GM19468 (cell line): Measurements from ENCODE around the gene EDN2.

Experiments
- ATAC-seq: cut with Tn5 transposase; IDR thresholded peaks from one replicate; pipeline ENCODE4 v1.9.1; 2021; ENCODE audit warnings: mild to moderate bottlenecking, moderate library complexity, moderate number of reproducible peaks; ENCODE audit not compliant: unreplicated experiment; ENCODE audit errors: extremely low read depth

Gene EDN2

DNA sequence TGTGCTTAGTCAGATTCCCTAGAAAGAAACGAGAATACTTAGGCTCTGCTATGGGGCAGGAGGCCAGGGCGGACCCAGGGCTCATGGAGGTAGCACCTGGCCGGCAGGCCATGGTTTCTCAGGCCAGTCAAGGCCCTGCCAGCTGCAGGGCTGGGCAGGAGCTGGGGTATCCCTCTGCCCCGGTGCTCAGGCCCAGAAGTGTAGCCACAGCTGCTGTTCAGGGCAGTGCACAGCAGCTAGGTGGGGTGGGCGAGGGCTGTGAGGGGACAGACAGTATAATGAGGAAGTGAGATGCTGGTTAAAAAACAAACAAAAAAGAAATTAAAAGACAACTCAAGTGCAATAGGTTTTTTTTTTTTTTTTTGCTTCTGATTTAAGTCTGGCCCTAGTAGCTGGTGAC is 34.0 kb upstream of the EDN2 start:
- ATAC-seq: no peak

DNA sequence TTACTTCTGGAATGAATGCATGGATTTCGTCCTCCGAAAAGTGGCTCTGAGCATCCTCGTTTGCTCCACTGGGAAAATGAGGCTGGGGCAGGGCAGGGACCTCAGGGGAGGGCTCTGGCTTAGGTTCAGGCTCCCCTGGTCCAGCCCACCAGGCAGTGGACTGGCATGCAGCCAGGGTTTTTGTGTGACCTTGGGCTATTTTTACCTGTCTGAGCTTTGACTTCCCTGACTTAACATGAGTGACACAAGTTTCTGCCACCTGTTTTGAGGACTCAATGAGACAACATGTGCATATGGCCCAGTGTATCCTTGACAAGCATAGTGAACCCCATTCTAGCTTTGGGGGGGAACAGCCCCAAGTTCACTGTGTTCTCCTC is 32.6 kb upstream of the EDN2 start:
- ATAC-seq: no peak

DNA sequence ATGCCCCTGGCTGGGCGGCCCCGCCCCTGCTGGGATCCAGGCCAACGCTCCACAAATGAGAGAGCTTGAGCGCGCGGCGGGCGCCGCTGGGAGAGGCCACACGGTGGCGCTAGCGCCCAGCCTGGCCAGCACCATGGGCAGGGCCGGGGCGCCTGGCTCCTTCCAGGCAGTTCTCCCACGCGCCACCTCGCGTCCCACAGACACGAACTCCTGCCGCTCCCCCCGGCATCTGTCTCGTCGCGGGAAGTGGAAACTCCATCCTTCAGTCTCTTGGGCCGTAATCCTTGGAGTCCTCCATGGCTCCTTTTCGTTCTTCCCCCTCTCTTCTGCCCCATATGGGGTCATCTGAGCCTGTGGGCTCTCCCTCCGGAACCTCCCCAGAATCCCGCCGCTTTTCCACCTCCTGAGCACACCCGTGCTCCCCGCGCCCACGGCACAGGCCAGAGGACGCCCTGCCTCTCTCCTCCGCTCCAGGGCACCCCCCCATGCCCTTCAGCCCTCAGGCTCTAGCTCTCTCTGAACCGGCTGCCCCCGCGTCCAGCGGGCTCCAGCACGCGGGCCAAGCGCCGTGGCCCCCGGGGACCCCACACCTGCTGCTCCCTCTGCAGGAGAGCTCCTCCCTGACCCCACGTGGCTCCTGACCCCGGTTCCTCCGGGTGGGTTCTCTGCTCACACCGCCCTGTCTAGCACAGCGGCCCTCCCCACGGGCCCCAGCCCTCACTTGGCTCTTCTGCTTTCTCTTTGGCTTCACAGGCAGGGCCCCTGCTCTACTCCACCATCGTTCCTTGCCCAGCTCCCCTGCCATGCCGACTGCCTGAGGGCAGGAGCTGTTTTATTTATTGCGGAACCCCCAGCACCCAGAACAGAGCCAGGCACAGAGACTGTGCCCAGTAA is 31.9 kb upstream of the EDN2 start:
- ATAC-seq: no peak

DNA sequence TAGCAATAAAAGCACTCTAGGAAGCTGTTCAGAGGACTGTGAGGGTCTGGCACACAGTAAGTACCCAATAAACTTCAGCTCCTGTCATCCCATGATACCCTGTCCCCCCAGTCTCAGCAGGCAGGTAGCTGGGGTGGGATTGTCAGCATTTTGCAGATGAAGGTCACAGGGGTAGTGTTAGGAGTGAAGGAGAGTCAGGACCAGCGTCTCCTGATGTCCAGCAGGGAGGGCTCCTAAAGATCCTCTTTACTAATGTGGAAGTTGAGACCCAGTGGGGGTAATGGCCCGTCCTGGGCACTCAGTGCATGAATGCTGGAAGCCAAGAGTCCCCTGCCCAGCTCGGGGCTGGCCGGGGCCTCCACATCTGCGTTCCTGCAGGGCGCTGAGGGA is 31.3 kb upstream of the EDN2 start:
- no peak for ATAC-seq

DNA sequence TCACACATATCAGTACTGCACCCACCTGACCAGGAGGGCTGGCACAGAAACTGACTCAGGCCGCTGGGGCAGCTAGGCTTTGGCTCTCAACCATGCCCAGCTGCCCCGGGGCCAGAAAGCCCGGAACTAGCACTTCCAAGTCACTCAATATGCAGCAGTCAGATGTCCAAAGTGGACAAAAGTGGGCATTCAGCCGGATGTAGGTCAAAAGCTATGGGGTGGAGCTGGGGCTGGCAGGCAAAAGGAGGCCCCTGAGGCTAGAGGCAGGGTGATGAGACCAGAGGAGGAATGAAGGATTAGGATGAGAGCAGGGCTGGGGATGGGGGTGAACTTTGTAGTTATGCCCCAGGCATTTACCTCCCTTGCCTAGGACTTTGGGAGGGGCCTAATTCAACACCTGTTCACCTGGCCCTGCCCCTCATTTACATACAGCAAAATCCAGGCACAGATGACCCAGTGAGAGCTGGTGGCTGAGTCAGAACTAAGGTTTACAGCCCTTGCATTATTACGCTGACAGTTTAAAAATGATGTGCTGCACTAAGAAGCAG is 30.7 kb upstream of the EDN2 start:
- no peak for ATAC-seq

DNA sequence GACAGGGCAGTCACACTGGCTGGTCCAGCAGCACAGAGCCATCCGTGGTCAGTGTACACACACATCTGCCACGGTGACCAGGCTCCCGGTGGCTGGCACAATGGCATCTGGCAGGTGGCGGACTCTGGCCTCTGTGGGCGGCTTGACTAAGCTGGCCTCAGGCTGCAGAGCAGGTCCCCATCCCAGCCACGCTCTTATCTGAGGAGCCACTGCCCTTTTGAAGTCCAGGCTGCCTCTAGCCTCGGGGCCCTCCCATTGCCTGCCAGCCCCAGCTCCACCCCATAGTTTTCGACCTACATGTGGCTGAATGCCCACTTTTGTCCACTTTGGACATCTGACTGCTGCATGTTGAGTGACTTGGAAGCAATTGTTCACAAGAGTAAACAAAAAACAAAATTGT is 29.9 kb upstream of the EDN2 start:
- no peak for ATAC-seq

DNA sequence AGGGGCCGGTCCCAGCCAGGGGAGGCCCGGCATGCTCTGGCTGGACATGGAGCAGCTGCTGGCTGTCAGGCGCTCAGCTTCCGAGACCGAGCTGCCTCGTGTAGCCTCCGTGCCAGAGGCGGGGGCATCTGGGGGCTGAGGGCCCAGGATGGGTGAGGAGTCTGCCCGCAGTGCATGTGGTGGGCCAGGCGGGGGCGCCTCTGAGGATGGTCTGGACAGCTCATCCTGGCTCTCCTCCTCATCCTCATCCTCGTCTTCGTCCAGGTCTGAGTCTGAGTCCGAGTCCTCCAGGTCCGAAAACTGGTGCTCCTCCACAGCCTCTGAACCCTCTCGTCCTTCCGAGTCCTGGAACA is 28.9 kb upstream of the EDN2 start:
- no peak for ATAC-seq

DNA sequence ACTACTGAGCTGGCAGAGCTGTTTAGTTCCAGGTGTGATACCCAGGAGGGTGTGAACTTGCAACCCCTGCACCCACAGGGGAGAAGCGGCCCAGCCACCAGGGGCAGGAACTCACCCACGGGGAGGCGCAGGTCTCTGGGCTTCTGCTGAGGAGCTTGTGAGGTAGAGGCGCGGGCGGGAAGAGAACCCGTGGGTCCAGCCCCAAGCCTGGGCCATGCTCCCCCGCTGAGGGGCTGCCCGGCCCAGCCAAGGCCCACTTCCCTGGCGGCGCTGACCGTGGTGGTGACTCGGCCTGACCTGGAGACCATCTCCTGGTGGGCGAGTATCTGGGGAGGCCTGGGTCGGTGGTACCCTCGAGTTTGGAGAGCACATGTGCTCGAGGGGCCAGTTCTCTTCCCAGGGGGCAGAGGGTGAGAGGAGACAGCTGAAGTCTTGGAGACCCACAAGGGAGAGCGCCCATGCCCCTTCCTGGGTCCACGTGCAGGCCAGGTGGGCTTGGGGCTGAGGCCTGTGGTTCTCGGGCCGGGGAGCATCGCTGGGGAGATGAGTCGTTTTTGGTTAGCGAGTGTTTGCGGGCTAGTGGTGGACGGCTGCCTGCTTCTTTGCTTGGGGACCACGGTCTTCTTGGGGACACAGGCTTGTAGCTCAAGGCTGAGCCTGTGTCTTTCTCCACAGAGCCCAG is 28.4 kb upstream of the EDN2 start:
- ATAC-seq: no peak

DNA sequence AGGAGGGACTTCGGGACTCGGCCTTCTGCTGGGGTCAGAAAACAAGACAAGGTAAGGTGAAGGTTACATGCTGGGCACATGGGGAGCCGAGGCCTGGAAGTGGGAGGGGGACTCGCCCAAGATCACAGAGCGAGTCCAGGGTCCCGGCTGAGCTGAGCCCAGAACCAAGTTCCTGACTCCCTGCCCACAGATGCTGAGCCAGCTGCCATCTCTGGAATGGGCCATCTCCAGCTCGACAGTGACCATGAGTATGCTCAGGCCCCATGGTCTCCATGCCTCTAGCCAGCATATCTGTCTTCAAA is 26.7 kb upstream of the EDN2 start:
- ATAC-seq: no peak

DNA sequence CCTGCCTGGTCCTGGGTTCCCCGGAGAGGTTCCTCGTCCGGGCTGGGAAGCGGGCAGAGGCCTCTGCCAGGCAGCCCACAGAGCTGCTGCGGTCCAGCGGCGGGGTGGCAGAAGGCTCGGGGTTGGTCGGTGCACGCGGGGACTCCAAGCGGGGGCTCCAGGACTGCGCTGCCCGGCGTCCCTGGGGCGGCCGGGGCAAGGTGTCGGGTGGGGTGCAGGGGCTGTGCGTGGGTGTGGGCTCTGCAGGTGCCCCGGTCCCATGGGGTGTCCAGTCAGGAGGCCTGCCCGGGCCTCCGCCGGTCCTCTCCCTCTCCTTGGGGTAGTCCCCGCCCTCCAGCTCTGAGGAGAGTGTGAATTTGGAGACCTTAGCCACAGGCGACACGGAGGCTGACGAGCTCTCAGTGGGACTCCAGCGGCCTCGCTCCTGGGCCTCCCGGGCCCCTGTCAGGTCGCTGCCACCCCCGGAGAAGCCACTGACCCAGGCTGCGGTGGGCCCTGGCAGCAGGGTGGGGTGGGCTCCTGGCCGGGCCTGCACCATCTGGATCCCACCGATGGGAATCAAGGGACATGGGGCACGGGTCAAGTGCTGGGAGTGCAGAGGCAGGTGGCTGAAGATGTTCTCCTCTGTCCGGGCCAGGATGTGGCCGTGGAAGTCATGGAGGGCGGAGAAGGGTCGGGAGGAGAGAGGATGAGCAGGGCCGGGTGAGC is 26.2 kb upstream of the EDN2 start:
- ATAC-seq: no peak

DNA sequence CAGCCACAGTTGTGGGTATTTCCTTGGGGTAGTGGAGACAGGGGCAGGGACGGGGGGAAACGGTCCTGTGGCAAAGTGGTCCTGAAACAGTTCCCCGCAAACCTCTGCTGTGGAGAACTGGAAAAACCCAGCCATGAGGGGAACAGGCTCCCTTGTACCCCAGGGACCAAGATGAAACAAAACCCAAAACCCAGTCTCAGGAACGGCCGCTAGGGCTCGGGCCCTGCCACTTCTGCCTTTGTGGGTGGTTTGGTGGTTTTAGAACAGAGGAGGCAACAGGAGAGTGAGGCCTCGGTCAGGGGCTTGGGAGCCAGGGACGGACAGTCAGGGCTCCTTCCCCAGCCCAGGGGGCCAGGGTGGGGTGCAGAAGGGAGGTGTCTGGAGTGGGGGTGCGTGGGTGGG is 24.8 kb upstream of the EDN2 start:
- no peak for ATAC-seq

DNA sequence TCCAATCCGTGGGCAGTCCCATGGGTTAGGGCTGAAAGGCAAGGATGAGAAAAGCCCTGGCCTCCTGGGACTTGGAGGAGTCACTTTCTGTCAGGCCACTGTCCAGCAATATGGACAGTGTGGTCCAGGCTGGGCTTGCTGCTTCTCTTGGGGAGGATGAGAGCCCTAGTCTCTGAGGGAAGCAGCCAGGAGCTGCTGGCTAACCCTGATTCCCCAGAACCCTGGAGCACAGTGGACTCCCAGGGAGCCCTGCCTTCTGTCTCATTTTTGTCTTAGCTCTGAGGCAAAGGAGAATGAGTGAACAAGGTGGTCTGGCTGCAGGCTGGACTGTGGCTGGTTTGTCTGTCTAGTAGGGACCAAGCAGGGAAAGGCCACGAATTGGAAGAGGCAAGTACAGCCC is 23.8 kb upstream of the EDN2 start:
- no peak for ATAC-seq

DNA sequence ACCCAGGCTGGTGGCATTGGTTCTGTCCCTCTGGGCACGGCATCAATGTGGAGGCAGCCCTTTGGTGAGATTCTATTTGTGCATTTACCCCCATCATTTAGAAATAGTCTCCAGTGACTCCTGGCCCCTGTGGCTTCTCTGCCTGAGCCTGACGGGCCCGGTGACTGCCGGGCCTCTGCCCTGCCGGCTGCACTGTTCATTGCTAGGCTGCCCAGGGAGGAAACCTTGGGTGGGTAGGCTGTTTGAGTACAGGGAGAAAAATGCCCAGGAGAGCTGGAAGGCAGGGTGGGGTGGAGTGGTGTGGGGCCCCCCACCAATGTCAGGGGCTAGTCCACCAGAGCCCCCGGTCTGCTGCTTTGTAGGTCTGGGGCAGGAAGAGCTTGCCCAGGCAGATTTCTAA is 23.4 kb upstream of the EDN2 start:
- ATAC-seq: no peak

DNA sequence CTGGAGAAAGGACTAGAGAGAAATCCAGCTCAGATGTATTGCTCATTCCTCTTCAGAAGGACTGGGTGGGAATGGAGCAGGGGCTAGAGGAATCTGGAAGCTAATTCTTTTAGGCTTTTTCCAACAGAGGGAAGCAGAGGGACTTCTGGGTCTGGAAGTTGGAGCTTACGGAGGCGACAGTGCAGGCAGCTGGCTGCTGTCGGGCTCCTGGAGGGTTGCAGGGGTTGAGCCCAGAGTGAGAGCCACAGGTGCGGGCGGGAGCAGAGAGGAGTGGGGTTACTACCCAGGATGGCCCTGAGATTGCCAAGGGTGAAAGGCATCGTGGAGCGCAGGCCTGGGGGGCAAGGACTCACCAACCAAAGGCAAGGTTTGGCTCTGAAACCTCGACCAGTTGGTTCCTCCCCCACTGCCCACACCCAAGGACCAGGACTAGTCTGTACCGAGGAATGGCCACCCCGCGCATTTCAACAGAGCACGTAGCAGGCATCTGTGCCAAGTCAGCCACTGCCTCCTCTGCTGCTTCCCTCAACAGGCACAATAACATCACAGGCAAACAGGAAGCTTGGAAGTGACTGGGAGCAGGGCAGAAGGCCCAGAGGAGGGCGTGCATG is 22.7 kb upstream of the EDN2 start:
- ATAC-seq: no peak

DNA sequence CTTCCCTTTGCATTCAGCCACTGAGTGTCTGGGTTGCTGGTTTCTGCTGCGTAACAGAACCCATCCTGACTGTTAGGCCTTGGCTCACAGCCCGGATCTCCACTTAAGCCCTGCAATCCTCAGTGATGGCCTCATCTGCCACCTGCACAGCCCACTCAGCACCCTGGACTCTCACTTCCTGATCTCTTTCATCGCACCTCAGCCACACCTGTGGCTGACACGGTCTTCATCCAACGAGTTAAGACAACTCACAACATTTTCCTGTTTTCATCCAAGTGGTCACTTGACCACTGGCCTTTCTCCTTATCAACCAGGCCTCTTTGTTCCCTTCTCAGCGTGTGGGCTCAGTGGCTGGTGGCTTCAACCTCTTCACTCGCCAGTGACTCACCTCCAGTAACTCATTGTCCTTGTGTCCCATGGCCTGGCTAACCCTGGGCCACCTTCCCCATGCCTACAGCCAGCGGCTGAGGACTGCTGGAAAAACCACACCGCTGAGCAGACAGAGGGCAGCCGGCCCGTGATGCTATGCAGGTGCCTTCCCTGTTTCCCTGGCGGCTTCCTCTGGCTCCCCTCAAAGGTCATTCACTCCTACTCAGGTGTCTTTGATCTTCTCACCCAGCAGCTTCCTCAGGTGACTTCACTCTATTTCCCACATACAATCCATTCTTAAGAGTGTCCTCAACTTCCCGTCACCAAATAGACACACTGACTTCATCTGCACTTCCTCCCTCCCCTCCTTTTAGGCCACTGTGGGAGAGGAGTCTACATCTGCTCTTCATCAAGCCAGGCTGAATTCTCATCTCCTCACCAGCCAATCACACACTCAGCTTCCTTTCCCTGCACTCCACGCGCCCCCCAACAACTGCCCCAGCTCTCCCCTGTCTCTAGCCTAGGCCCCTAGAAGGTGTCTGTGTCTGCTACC is 19.9 kb upstream of the EDN2 start:
- ATAC-seq: no peak

DNA sequence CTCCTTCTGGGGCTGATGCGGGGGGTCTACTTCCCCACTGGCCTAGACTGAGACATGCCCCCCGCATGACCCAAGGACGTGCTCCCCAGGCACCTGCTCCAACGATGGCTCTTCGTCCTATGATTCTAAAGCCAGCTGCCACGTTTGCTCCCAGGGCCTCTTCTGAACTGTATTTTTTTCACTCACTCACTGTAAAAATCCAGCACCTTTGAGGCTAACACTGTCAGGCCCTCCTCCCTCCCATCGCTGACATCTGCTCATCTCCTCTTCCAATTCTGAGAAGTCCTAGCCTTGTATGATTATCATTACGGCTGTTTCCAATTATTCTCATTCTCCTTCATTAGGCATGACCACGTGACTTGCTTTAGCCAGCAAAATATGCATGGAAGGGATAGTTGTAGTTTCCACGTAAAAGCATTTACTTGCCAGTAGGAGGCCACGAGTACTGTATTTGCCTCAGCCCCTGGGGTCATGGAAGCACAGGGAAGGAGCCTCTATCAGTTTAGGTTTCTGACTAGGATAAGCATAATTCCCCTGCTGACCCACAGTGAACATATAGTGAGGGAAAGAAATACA is 19.1 kb upstream of the EDN2 start:
- no peak for ATAC-seq

DNA sequence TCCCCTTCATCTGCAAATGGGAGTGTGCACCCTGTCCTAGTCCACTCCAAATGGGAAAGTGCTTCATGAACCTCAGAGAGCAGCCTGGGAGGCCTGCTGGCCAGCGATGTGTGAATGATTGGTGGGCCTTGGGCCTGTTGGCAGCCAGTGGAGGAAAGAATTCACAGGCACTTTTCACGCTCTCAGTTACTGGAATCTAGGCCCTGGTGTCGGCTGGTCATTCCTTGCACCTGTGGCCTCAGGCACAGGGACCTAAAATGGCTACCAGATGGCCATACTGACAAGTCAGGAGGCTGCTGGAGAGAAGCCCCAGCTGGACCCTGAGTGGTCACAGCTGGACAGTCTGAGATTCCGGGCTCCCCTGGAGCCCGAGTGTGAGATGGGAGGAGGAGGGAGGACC is 18.4 kb upstream of the EDN2 start:
- ATAC-seq: no peak

DNA sequence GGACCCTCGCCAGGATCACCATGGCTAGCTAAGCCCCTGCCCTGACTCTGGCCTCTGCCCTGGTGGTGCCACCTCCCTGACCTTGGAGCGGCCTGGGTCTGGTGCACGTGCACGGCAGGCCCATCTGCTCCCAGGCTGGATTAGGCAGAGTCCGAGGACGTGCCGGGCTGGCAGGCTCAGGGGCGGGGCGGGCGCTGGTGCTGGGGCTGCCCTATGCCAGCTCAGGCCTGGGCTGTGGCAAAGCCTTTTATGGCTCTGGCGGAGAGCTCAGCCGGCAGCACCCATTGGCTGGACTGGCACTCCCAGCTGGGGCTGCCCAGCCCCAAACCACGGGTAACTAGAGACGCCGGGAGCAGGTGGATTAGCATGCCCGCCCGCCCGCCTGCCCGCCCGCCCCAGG is 17.1 kb upstream of the EDN2 start:
- no peak for ATAC-seq

DNA sequence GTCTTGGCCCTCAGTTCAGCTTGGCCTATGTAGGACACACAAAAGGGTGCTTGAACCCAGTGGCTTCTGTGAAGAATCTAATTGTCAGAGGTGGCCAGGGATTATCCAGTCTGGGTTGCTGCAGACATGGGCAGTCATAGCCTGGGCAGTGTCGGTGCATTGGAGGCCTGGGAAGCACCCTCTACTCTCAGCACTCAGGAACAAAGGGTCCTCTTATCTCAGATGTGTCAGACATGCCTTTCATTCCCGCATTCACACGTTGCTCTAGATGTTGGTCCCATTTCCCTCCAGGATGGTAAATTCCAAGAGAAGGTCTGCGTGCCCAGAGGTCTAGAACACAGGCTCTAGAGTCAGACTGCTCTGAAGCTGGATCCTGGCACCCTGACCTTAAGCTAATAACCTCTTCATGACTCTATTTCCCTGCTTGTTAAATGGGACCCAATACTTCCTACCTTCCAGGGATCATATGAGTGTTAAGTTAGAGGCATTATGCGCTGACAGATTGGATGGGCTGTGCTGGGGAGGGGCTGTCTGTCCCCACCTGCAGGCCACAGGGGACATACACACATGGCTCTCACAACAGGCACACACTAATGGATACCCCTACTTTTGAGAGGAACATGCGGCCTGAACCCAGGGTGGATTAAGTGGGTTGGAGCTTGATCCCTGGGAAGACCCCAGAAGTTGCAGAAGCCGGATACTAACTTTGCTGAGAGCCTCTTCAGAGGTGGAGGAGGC is 16.5 kb upstream of the EDN2 start:
- ATAC-seq: no peak
